Activated T-helper 1 cell treated with anti-CD3 and anti-CD28 coated beads, Interleukin-12 subunit alpha, Interleukin-12 subunit beta, Interleukin-2, Interleukin-4 antibody, amounts not matched to agents 30 ng/mL and 10 ng/mL and 1 ng/mL, durations not matched to agents 14 hours and 24 hours and 36 hours (primary cell): ENCODE data around the gene GNAI3. TPM values are rescaled to one million over a fixed set of nuclear protein-coding genes. Genes with fewer than 3 reads are reported as not detected.

ENCODE experiments used
- DNase-seq: peaks from one replicate; pipeline ENCODE4 v3.0.0; 2021; ENCODE audit warnings: low spot score
- H3K27ac Mint-ChIP-seq: one replicate; pipeline ENCODE4 v1.8.0; 2021; ENCODE audit warnings: mild to moderate bottlenecking, mixed read lengths
- H3K27me3 Mint-ChIP-seq: one replicate; pipeline ENCODE4 v1.8.0; 2022; ENCODE audit warnings: mild to moderate bottlenecking, moderate library complexity, mixed read lengths; ENCODE audit not compliant: insufficient read depth
- H3K36me3 Mint-ChIP-seq: one replicate; pipeline ENCODE4 v1.8.0; 2021; ENCODE audit warnings: low read depth, mixed read lengths
- H3K4me1 Mint-ChIP-seq: one replicate; pipeline ENCODE4 v1.8.0; 2021; ENCODE audit warnings: low read depth, mixed read lengths
- H3K4me3 Mint-ChIP-seq: one replicate; pipeline ENCODE4 v1.8.0; 2021; ENCODE audit warnings: mild to moderate bottlenecking, moderate library complexity, mixed read lengths
- H3K9me3 Mint-ChIP-seq: one replicate; pipeline ENCODE4 v1.8.0; 2021; ENCODE audit warnings: mixed read lengths
- intact Hi-C: fragments of 100-400 bp; cut with micrococcal nuclease; formaldehyde crosslinking; loops from one replicate; pipeline ENCODE4 v1.15.1; 2024
- total RNA-seq: library from RNA; stranded (reverse); gene quantifications from 2 replicates; pipeline ENCODE4 v1.2.3, GENCODE V29; 2022

GNAI3 gene
- total RNA-seq, 1 donor from 2014 or later: 8.4 TPM

DNA sequence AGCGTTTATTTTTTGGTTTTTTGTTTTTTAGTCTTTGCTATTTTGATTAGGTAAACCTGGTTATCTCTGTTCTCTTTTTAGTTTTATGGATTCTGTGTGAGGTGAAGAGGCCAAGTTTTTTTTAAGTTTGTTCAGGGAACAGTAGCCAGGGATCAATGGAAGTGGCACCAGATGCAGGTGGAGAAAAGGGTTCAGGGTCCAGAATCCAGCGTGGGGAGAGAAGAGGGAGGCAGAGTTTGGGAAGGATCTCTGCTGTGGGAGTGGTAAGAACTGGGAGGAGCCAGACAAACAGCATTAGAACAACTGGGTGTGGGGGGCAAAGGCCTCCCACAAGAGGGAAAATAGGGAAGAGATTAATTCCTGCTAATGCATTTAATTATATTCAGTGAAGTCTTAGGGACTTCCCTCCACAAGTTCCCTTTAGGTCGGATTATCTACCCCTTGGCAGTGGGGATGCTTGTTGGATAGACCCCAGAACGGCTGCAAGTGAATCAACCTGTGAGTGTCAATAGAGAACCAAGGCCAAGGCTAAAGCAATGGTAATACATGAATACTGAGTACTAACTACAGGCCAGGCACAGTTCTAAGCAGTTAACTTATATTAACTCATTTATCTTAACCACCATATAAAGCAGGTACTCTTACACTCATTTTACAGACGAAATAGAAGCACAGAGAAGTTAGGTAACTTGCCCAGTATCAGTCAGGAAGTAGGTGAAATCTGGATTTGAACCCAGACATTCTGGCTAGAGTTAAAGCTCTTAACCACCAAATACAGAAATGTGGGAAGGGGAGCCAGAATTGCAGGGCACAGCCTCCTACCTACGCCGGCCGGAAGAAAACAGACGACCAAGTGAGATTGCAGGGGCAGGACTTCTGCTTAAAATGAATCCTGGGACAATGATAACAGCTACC is 70.5 kb downstream of the GNAI3 start:
- intact Hi-C loops: loop anchor here (1.0 kb wide), 1 partner anchor 365 kb away; the partner anchor contains the start of gene AHCYL1
- peak overlapping the region; percentile 95 for H3K4me3 Mint-ChIP-seq
- peaks cover 65% of the 10 kb centered on the region for H3K4me1 Mint-ChIP-seq
- no peak for DNase-seq
- H3K27me3 Mint-ChIP-seq: peaks cover 2% of the 10 kb centered on the region
- peaks cover 1% of the 10 kb centered on the region for H3K36me3 Mint-ChIP-seq
- H3K27ac Mint-ChIP-seq: peak overlapping the region; percentile 97
- no peaks in the 10 kb centered on the region for H3K9me3 Mint-ChIP-seq

DNA sequence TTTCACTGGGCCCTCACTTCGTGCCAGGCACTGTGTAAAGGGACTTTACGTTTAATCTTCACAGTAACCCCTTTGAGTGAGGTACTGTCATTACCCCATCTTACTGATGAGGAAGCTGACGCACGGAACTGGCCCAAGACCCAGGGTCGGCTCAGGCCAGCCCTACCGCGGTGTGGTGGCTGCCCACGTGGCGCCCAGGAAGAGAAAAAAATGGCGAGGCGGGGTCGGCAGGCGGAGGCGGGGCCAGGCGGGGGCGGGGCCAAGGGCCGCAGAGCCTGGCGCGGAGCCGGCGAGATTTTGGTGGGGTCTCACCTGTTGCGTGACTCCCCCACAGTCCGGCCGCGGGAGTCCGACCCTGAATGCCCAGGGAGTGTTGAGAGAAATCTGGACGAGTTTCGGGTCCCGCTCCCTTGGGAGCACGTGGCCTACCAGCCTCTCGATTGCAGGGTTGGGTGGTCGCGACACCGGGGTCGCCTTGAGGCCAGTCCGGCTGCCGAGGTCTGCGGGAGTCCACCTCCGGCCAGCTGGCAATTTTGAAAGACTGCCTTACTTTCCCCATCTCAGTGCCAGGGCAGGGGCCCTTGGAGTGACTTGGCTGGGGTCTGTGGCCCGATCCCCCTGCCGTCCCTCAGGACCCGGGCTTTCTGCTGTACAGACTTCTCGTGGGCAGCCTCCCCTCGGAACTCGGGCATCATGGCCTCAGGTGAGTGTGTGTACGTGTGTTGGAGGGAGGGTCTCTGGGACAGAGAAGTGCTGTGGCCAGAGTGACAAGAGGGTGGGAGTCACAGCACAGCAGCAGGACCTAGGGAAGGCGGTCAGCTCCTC is 71.4 kb downstream of the GNAI3 start, which contains the start of the genes AMPD2 and GNAT2:
TSS of gene AMPD2 (plus strand) at position 262 of the 825 bp plus-strand sequence. CDS start 1,339 bp downstream, outside the sequence.
TSS of gene GNAT2 (minus strand) at position 41 of the 825 bp plus-strand sequence. CDS start 6,746 bp downstream, outside the sequence.
- Mint-ChIP-seq H3K4me1 (peaks cover 66% of the 10 kb centered on the region), H3K9me3 (no peaks in the 10 kb centered on the region), H3K27ac (peak within 1 kb of the TSS; percentile 97), H3K4me3 (peak within 1 kb of the TSS; percentile 95), H3K36me3 (peaks cover 1% of the 10 kb centered on the region), H3K27me3 (peaks cover 2% of the 10 kb centered on the region)
- intact Hi-C loops: loop anchor here (1.0 to 5.0 kb wide), 10 partner anchors 49 to 787 kb away; partner anchors contain the start of genes AHCYL1, ATXN7L2, GSTM1 and GSTM2
- peak; percentile 67 for DNase-seq

- H3K36me3 Mint-ChIP-seq: peaks cover 1% of the 10 kb centered on the region
- DNase-seq: no peak
- H3K27ac Mint-ChIP-seq: peak overlapping the region; percentile 97
- peaks cover 66% of the 10 kb centered on the region for H3K4me1 Mint-ChIP-seq
- H3K4me3 Mint-ChIP-seq: peak overlapping the region; percentile 95
- H3K27me3 Mint-ChIP-seq: peaks cover 2% of the 10 kb centered on the region
- intact Hi-C loops: loop anchor here (1.0 to 5.0 kb wide), 9 partner anchors 48 to 786 kb away; partner anchors contain the start of genes ATXN7L2, GSTM1, GSTM2 and KCNC4
- no peaks in the 10 kb centered on the region for H3K9me3 Mint-ChIP-seq
Observed at GRCh38 chr1:109620401-109620791, 72.0 kb downstream of the GNAI3 start.

GRCh38 chr1:109620841-109621286 is 72.4 kb downstream of the GNAI3 start:
- intact Hi-C loops: loop anchor here (1.0 to 5.0 kb wide), 12 partner anchors 35 to 786 kb away; partner anchors contain the start of genes ATXN7L2, GNAI3, GSTM1 and GSTM2
- Mint-ChIP-seq H3K4me1 (peaks cover 64% of the 10 kb centered on the region), H3K36me3 (peaks cover 2% of the 10 kb centered on the region), H3K27me3 (peaks cover 2% of the 10 kb centered on the region), H3K27ac (peak overlapping the region; percentile 97), H3K4me3 (peak overlapping the region; percentile 95), H3K9me3 (no peaks in the 10 kb centered on the region)
- DNase-seq: peak; percentile 96

- Mint-ChIP-seq H3K4me3 (peak overlapping the region; percentile 95), H3K9me3 (no peaks in the 10 kb centered on the region), H3K4me1 (peaks cover 57% of the 10 kb centered on the region), H3K27ac (peak overlapping the region; percentile 97), H3K27me3 (peaks cover 2% of the 10 kb centered on the region), H3K36me3 (peaks cover 8% of the 10 kb centered on the region)
- DNase-seq: no peak
- intact Hi-C loops: loop anchor here (1.0 to 5.0 kb wide), 10 partner anchors 35 to 785 kb away; partner anchors contain the start of genes ATXN7L2, GNAI3, GSTM1 and GSTM2
Observed at GRCh38 chr1:109621379-109622136, 73.1 kb downstream of the GNAI3 start.

- H3K36me3 Mint-ChIP-seq: peaks cover 9% of the 10 kb centered on the region
- H3K4me1 Mint-ChIP-seq: peaks cover 49% of the 10 kb centered on the region
- no peak for DNase-seq
- H3K9me3 Mint-ChIP-seq: no peaks in the 10 kb centered on the region
- peak overlapping the region; percentile 74 for H3K27ac Mint-ChIP-seq
- peaks cover 2% of the 10 kb centered on the region for H3K27me3 Mint-ChIP-seq
- peak overlapping the region; percentile 95 for H3K4me3 Mint-ChIP-seq
- intact Hi-C loops: loop anchor here (5.0 kb wide), 2 partner anchors 140 to 270 kb away; partner anchors contain the start of gene ATXN7L2
Observed at GRCh38 chr1:109622137-109622892, 73.9 kb downstream of the GNAI3 start.

DNA sequence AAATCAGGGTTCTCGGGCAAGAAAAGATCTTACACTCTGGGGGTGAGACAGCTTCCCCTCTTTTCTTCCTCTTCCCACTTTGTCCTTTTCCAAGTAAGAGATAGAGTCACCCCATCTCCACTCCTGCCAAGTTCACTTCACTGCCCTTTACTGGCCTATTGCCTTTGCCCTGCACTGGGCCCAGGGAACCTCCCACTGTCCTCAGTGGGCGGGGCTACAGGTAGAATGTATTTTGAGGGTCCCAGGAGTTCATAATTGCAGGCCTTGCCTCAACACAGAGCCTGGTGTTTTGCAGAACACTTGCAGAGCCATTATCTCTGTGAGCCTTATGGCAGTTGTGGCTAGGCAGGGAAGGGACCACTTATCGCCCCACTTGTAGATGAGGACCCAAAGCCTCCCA is 74.5 kb downstream of the GNAI3 start:
- Mint-ChIP-seq H3K36me3 (peaks cover 12% of the 10 kb centered on the region), H3K4me3 (peak overlapping the region; percentile 95), H3K27ac (no peak overlapping the region), H3K4me1 (peaks cover 45% of the 10 kb centered on the region), H3K27me3 (peaks cover 2% of the 10 kb centered on the region), H3K9me3 (no peaks in the 10 kb centered on the region)
- no peak for DNase-seq
- intact Hi-C loops: loop anchor here (5.0 kb wide), 2 partner anchors 141 to 269 kb away; partner anchors contain the start of gene ATXN7L2

DNA sequence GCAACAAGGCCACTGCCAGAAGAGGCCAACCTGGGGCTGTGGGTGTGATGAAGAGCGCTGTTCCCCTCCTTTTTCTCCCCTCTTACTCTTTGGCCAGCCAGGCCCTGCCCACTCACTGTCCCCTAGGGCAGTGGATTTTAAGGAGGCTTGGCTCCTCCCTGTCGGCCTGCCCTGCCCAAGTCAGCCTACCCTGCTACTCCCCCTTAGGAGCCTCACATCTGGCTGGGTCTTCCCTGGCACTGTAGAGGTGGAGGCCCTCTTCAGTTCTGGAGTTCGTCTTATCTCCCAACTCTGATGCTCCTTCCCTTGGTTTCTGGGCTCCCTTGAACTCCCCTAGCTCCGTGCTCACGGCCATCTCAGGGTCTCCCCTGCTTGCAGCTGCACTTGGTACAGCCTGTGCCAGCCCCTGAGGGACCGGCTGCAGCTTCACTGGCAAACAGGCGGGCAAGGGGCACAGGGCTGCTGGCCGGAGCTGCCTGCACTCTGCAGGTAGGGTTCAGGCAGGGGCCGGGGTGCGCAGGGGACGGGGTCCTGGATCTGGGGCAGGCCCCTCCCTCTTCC is 75.3 kb downstream of the GNAI3 start:
- intact Hi-C loops: loop anchor here (5.0 kb wide), 2 partner anchors 141 to 269 kb away; partner anchors contain the start of gene ATXN7L2

GRCh38 chr1:109624201-109625010 is 76.0 kb downstream of the GNAI3 start:
- H3K27me3 Mint-ChIP-seq: peaks cover 2% of the 10 kb centered on the region
- H3K9me3 Mint-ChIP-seq: no peaks in the 10 kb centered on the region
- H3K36me3 Mint-ChIP-seq: peaks cover 19% of the 10 kb centered on the region
- intact Hi-C loops: loop anchor here (5.0 kb wide), 2 partner anchors 142 to 268 kb away; partner anchors contain the start of gene ATXN7L2
- H3K4me3 Mint-ChIP-seq: peak overlapping the region; percentile 37
- H3K27ac Mint-ChIP-seq: peak overlapping the region; percentile 52
- H3K4me1 Mint-ChIP-seq: peaks cover 33% of the 10 kb centered on the region
- DNase-seq: no peak

More for the DNA sequence above, 75.3 kb downstream of the GNAI3 start:
- Mint-ChIP-seq H3K27ac (peak overlapping the region; percentile 80), H3K36me3 (peaks cover 17% of the 10 kb centered on the region), H3K9me3 (no peaks in the 10 kb centered on the region), H3K4me3 (peak overlapping the region; percentile 95), H3K27me3 (peaks cover 2% of the 10 kb centered on the region), H3K4me1 (peaks cover 41% of the 10 kb centered on the region)
- DNase-seq: no peak

GRCh38 chr1:109625176-109625575 is 76.8 kb downstream of the GNAI3 start:
- Mint-ChIP-seq H3K4me1 (peaks cover 28% of the 10 kb centered on the region), H3K9me3 (no peaks in the 10 kb centered on the region), H3K27me3 (no peaks in the 10 kb centered on the region), H3K36me3 (peaks cover 25% of the 10 kb centered on the region), H3K4me3 (no peak overlapping the region), H3K27ac (no peak overlapping the region)
- intact Hi-C loops: no loop called here
- DNase-seq: no peak
